EH (cell line): Measurements from ENCODE around the gene PTGES3L.
"Not testable (repeated sequence)": the region's sequence is repeated elsewhere in the genome, so short reads cannot be mapped to it uniquely, and the experiment has no call there.

ENCODE experiments used
- DNase-seq: peaks from one replicate; pipeline ENCODE4 v3.0.0-alpha.2; 2015; ENCODE audit warnings: low read depth

The PTGES3L gene

DNA sequence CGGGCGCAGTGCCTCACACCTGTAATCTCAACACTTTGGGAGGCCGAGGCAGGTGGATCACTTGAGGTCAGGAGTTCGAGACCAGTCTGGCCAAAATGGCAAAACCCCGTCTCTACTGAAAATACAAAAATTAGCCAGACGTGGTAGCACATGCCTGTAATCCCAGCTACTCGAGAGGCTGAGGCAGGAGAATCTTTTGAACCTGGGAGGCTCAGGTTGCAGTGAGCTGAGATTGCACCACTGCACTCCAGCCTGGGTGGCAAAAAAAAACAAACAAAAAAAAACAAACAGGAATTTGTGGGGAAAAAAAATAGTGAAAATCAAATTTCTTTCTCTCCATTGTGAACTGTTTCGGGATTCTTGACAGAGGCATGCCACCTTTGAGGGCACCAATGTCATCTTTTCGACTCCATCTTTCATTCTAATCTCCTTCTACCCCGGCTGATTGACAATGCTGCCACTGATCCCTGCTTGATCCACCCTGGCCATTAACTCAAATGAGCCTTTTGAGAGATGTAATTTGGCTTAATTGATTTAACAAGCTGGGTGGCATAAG, 60.3 kb downstream of the PTGES3L start:
- not testable (repeated sequence) for DNase-seq

DNA sequence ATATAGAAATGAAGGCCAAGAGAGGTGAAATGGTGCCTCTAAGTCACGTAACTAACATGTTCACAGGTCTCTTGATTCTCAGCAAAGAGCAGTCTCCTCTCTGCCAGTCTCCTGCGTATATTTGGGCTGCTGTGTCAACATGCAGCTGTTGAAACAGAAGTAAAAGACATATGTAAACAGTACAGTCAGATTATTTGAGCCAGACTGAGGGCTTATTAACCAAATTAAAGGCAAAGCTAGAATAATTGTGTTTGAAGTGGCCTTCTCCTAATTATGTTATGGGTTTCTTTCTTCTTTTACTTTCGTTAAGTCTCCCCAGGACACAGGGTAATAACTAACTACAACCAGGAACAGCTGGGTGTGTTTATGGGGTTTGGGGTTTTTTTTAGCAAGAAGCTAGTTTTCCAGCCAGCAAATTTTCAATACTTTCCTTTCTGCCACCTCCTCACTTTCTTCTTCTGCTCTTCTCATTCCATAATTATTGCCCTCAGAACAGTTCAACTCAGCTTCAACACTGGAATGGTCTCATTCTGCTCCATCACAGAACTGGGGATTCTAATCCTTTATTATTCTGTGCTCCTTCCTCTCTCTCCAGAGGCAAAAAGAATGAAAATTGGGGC, 60.9 kb downstream of the PTGES3L start:
- no peak for DNase-seq
